Smooth muscle cell of bladder (primary cell): ENCODE results near the gene ZNF229. TPM values are rescaled to one million over a fixed set of nuclear protein-coding genes. Genes with fewer than 3 reads are reported as not detected.

ENCODE experiments used
- total RNA-seq: library from RNA; depleted of rRNA; stranded (reverse); fragments of >200 nt; gene quantifications from 2 replicates; pipeline ENCODE4 v1.2.3, GENCODE V29; 2014

Gene ZNF229
- 12.2 and 13.5 TPM in 2 replicates for total RNA-seq

GRCh38 chr19:44447916-44448674 lies at the start of gene ZNF229:
TSS of gene ZNF229 (minus strand) at chr19:44448472. CDS start at chr19:44442847, 5,625 bp downstream.

GRCh38 chr19:44401139-44402115 lies 46.8 kb downstream of the ZNF229 start, which contains the start of gene ZNF285:
TSS of gene ZNF285 (minus strand) at chr19:44401608. CDS start at chr19:44397213, 4,395 bp downstream.

Other genes with a start within 250 kb of the ZNF229 start
- 18.6 and 18.9 TPM in 2 replicates for gene ZNF227, start 235.9 kb downstream of the ZNF229 start, total RNA-seq
- gene ZNF233, start 188.6 kb downstream of the ZNF229 start, total RNA-seq, result 0.83 and 1.7 TPM in 2 replicates
- 2.3 and 2.6 TPM in 2 replicates for gene ZNF235, start 143.4 kb downstream of the ZNF229 start, total RNA-seq
- gene ZNF112, start 91.8 kb downstream of the ZNF229 start, total RNA-seq, result 6.8 and 8.6 TPM in 2 replicates
- 2.0 and 2.4 TPM in 2 replicates for gene ZNF285, start 46.9 kb downstream of the ZNF229 start, total RNA-seq
- gene ZNF180, start 52.0 kb upstream of the ZNF229 start, total RNA-seq, result 5.7 and 7.1 TPM in 2 replicates
- gene CEACAM20, start 81.2 kb upstream of the ZNF229 start, total RNA-seq, result not detected in 2 replicates
- not detected in 2 replicates for gene IGSF23, start 165.1 kb upstream of the ZNF229 start, total RNA-seq
- gene PVR, start 195.4 kb upstream of the ZNF229 start, total RNA-seq, result 40.5 and 52.5 TPM in 2 replicates
- gene CEACAM19, start 223.0 kb upstream of the ZNF229 start, total RNA-seq, result 2.0 and 2.4 TPM in 2 replicates